Activated T-cell treated with anti-CD3 and anti-CD28 coated beads for 4 hours (primary cell): ENCODE results near the gene RPTOR.

Source experiments
- DNase-seq: peaks from one replicate; pipeline ENCODE4 v3.0.0-alpha.2; 2020

Gene RPTOR

DNA sequence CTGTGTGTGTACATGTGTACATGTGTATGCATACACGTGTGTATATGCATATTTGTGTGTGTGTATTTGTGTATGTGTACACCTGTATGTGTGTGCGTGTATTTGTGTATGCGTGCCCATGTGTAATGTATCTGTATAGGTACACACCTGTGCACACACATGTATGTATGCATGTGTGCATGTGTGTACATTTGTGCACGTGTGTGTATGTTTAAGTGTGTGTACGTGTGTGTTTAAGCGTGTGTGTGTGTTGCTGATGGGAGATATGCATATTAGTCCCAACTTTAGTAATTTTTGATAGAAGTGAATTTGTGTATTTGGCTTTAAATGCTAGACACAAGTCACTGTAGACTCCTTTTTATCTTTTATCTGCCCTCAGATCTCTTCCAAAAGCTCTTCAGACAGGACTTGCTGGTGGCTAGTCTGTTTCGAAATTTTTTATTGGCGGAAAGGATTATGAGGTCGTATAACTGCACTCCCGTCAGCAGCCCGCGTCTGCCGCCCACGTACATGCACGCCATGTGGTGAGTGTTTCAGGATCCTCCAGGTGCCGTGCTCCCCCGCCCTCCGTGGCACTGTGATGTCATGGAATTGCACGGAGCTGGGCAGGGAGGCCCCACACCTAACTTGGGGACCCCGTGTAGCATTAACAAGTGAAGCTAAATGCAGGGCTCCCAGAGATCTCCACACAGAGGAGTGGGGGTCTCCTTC, 278.2 kb downstream of the RPTOR start:
- no peak for DNase-seq

DNA sequence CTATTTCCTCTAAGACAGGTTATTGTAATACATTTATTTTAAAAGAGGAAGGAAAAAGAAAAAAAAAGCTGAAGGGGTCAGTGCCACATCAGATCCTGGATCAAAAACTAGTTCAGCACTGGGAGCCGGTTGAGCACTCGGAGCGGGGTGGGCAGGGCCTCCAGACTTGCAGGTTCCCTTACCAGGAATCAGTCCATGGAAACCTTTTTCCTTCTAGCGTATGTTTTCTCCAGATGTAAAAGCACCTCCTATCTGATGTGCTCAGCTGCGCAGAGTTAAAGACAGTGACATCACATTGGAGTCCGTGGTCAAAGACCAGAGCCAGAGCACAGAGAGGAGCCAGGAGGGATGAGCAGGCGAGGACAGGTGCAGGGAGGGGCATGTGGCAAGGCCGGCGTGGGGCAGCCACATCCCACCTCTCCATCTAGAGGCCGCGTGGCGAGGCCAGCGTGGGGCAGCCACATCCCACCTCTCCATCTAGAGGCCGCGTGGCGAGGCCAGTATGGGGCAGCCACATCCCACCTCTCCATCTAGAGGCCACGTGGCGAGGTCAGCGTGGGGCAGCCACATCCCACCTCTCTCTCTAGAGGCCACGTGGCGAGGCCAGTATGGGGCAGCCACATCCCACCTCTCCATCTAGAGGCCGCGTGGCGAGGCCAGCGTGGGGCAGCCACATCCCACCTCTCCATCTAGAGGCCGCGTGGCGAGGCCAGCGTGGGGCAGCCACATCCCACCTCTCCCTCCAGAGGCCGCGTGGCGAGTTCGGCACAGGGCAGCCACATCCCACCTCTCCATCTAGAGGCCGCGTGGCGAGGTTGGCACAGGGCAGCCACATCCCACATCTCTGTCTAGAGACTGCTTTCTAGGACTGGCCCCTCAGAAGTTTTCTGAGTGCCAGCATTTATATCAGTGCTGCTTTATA, 280.2 kb downstream of the RPTOR start:
- DNase-seq = no peak

DNA sequence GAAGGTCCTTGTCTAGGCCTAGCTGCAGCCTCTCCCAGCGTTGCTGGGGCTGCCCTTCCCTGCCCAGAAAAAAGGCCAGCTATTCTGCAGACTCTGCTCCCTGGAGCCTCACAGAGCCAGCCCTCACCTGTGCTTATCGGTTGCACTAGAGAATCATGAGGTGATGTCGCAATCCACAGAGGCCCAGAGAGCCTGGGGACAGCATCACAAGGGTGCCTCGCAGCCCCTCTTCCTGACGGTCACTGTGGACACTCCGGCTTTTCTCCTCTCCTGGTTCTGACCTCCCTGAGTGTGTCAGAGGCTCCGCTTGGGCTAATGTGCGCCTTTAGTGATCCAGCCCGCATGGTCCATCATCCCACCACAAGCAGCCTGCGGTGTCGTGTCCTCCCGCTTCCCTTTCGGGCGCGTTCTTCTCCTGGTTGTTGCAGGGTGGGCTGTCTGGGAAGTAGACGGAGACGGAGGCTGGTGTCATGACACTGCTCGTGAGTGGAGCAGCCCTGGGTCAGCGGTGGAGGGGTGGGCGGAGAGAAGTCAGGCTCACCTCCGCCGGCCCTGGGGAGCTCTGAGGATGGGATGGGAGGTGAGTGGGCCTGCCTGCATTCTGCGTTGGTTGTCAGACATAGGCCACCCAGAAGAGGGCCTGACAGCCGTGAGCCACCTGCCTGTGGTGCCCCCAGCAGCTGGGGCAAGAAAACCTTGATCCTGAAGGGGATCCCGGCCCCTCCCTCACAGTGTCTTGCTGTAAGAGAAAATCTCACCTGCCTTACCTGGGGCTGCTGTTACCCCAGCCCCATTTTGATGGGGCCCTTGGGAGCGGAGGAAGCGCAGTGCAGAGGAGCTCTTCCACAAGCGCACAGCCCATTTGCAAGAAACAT, 281.1 kb downstream of the RPTOR start:
- DNase-seq = no peak

DNA sequence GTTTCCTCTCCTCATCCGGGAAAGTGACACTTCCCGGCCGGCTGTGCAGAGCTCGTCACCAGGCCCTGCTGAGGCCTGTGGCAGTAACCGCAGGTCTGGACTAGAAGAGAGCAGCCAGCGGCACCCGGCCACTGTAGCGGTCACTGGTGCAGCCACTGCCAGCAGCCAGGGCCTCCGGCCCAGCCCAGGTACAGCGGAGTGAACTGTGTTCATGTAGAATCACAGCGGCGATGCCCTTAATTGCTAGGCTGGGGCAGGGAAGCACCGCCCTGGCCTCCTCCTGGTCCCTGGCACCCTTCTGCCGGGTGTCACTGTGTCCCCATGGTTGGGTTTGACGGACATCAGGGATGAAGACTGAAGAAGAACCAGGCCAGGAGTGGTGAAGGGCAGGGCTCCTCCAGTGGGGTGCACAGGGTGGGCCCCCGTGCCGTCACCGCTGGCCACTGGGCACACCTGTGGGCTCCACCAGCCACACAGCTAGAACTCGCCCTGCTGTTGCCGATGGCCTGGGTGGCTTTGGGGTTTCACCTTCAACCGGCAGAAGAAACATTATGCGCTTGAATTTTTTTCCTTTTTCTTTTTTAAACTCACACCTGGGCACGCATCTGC, 281.8 kb downstream of the RPTOR start:
- no peak for DNase-seq

DNA sequence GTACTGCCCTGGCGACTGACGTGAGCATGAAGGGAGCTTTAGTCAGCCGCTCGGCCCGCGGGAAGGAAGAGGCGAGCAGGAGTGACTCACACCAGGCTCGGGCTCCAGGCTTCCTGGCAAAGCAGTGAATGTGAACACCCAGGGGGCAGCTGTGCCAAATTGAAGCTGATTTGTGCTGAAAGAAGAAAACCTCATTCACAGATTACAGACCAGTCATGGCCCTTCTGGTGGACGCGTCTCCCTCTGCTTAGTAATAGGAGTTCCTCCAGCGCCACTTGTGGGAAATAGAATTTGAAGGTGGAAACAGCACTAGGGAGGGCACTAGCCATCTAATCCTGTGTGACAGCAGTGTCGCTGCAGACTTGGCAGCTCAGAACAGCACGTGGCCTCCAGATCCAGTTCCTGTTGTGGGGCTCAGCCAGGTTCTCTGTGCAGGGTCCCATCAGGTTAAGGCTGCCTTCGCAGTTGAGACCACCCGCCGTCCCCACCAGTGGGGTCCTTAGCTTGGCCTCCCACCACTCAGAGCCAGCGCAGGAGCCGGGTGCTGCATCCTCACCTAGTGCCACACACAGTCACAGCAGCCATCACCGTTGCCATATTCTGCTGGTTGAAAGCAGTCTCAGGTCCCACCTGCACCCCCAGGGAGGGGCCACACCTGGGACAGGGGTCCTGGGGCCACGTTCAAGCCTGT, 282.5 kb downstream of the RPTOR start:
- DNase-seq = no peak

DNA sequence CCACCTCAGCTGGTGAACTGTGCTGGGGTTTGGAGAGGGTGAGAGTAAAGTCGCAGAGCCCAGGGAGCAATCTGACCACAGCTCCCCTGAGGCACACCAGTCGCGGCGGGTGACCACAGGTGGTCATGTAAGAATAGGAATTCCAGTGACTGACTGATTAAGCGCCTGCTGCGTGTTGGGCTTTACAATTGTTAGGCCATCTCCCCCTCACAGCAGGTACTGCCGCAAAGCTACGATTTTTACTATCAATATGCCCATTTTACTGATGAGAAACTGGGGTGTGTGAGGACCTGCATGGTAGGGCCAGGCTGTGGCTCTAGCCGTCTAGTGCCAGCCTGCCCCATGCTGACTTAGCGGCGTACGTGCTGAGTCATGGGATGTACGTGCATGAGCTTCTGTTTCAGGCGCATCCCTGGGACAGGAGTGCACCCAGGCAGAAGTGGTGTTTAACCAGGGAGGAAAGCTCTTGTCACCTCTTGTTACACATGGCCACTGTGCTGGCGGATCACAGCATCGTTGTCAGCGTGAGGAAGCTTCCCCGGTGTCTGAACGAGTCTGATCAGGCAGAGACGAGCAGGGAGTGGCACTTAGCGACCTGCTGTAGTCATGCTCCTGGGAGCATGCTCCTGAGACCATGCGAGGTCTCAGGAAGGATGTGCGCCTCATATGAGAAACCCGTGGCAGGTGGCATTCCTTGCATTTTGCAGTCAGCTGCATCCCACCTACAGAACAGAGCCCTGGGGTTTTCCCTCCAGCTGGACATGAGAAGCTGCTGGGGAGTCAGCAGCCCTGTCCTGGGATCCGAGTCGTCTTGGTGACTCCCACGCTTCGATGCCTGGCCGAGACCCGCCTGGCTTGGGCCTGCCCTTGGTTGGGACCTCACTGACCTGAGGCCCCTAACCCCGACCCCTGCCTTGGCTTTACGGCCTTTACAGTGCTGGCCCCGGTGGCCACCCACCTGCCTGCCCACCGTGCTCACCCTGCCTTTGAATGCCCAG, 283.3 kb downstream of the RPTOR start:
- no peak for DNase-seq

DNA sequence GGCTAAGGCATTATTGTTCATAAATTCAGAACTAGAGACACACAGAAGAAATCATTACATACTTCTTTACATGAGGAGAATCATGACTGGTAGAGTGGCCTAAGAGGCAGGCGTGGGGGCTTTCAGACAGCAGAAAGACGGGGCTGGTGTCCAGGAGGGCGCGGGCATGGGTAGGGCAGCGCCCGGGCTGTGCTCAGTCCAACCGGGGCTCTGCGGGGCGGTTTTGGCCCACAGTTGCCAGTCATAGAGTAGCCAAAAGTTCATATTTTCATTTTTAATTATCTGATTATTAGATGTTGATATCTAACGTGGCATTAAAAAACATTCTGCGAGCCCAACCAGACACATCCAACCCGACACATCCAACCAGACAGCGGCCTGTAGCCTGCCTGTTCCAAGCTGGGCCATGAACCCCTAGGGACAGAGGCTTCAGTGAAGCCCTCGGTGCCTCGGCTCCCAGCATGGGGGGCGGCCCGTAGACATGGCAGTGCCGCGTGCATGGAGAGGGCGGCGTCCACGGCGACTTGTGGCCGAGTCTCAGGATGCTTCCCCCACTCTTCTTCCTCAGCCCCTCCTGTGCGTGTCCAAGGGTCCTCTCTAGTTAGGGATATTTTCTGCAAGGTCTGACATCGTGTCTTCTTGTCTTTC, 284.7 kb downstream of the RPTOR start:
- DNase-seq = no peak

DNA sequence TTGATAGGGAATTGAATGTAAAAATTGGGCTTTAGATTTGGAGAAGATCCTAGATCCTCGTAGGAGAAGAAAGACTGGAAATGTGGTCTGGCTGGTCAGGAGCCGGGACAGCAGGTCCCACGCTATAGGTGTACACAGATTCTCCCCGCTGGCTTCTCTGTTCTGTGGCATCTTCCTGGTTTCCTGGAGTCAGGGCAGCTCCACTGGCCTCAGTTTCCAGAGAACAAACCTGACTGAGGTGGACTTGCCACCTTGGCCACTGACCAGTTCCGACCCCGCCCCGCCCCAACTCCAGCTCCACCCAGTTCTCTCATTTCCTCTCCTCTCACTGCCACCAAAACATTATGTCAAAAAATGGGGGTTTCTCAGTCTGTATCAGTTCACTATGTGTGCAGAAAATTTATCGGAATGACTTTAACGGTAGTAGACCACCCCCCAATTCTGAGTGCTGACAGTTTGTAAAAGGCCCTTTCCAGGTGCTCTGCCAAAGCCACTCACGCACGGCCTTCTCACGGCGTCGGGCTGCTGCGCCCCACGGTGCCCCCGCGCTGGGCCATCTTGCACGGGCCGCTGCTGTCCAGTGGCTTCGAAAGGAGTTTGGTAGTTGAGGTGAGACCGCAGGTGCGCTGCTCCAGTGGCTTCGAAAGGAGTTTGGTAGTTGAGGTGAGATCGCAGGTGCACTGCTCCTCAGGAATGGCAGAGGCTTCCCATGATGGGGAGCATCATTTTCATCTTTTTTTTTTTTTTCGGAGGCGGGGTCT, 285.6 kb downstream of the RPTOR start:
- DNase-seq = no peak

DNA sequence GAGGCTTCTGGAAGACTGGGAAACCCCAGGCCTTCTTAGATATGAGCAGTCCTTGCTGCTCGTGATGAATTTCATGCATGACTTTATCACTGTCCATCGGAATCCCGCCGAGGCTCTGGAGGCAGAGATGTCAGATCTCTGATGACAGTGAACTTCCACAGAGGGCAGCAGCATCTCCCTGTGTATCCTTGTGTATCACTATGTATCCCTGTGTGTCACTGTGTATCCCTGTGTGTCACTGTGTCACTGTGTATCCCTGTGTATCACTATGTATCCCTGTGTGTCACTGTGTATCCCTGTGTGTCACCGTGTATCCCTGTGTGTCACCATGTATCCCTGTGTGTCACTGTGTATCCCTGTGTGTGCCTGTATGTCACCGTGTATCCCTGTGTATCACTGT, 286.9 kb downstream of the RPTOR start:
- DNase-seq = no peak

DNA sequence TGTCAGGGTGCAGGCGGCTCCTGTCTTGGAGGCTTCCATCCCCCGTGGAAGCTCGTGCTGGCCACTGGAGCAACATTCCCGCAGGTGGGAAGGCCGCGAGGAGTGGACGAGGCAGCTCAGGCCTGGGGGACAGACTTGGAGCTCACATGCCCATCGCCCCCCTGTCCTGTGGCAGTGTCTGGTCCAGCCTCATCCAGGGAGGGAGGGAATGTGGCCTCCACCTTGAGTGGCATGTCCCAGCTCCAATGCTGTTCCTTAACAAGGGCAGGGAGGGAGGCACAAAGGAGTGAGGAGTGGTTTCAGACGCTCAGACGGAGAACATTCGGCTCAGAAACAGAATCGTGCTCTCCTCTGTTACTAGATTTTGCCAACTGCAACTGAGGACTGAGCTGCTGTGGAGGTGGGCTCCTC, 287.6 kb downstream of the RPTOR start:
- DNase-seq = no peak

DNA sequence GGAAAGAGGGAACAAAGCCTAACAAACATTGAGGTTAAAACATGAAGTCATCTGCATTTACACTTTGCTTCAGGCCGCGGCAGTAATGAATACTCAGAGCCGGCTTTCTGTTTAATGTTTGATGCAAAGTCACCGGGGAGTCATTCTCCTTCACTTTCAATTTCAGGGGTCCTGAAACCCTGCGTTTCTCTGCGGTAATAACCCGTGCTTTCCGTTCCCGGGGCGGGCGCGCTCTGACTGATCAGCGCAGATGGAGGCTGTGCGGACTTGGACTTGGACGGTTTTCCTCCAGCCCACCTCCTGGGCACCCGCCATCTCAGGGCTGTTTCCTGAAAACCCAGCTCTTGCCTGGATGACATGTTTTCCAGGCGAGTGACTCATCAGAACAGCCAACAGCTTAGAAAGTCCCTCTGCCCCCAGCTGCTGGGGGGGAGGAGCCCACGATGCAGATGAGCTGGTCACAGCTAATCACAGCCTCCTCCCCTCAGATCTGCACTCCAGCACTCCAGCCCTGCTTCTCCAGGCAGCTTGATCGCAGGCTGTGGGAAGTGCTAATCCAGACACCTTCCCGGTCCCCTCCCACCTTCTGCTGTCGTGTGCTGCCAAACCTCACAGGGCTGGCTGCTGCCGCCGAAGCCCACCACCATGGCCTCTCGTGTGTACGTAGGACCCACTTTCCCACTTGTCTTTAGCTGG, 288.4 kb downstream of the RPTOR start:
- peak; percentile 65 for DNase-seq

DNA sequence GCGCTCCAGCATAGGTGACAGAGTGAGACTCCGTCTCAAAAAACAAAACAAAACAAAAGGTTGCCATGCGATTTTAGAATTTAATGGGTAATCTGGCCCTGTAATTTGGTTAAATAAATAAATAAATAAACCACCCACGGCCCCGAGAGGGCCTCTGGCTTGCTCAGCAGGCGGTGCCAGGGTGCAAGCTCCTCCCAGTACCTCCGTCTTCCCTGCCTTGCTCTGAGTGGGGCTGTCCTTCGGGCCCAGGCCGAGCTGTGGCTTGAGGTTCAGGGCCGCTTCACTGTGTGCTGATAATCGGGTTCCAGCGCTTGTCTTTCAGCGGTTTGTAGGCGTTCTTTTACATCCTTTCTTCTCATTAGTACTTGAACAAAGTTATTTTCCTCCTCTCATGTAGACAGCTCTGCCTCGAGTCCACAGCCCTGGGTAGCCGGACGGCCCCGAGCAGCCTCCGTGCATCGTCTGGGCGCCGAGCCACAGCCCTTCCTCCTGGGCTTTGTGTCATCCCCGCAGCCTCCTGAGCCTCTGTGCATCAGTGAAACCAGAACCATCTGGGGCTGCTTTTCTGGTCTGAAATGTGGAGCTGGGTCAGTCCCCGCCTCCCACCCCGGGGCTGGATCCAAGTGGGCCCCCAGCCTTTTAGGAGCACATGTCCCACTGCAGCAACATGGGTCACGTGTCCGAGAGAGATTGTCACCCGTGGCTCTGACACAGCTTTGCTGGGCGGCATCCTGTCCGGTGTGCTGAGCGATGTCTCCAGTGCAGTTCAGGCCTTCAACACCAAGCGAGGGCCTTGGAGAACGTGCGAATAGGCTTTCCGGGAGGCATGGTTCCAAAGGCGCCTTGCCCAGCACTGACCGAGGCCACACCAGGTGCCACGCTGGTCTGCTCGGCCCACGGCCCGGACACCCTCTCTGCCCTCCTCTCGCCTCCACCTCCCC, 289.6 kb downstream of the RPTOR start:
- DNase-seq = no peak

DNA sequence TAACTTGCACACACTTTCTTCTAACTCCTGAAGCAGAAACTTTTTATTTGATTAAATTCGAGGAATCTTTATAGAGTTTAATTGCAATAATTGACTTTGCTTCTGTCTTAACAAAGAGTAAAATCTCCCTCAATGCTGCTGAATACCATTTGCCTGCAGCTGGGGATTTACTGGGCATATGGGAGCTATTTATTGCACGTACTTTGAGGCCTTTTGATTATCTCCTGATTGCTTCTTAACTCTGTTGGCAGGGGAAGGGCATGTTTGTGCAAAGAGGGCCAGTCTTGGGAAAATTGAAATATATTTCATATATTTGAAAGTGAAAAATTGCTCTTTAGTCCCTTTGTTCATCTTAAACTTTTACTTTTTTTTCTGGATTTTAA, 290.2 kb downstream of the RPTOR start:
- DNase-seq = no peak

DNA sequence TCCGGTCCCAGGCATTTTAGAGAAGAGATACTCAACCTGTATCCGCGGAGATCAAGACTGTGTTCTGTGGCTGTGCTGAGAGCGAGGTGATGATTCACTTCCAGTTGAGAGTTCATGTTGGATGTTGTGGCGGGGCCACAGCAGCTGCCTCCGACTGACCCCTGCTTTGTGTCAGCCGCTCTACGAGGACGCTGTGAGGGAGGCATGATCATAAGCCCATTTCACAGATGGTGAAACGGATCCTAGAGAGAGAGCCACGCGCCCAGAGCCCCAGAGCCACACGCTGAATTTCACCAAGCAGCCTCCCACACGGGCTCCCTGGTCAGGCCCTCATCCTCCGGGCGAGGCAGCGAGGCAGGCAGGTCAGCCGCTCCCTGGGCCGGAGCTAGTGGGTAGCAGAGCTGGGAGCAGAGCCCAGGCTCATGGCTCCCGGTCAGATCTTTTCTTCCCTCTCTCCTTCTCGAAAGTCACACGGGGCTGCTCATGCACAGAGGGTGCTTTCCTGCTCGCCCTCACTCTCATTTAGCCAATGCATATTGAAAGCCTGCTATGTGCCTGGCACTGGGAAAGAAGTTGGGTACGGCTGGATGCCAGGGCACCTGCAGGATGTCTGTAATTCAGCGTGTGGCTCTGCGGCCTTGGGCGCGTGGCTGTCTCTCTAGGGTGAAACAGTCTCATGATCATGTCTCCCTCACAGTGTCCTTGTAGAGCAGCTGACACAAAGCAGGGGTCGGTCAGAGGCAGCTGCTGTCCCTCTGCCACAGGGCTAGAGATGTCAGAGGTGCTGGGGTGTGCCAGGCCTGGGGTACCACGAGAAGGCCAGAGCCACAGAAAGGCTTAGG, 291.4 kb downstream of the RPTOR start:
- DNase-seq = no peak

DNA sequence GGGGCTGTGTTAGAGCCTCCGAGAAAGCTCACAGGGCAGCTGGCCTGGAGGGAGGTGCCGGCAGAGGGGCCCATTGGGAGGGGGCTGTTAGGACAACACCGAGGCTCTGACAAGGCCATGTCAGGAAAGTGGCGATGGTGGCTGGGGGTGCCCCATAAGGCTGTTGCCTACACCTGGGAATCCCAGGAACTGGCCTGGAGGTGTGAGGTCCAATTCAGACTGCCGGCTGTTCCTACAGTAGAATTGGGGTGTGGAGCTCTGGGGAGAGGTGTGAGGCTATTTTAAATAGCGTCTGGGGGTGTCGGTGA, 292.0 kb downstream of the RPTOR start:
- no peak for DNase-seq

DNA sequence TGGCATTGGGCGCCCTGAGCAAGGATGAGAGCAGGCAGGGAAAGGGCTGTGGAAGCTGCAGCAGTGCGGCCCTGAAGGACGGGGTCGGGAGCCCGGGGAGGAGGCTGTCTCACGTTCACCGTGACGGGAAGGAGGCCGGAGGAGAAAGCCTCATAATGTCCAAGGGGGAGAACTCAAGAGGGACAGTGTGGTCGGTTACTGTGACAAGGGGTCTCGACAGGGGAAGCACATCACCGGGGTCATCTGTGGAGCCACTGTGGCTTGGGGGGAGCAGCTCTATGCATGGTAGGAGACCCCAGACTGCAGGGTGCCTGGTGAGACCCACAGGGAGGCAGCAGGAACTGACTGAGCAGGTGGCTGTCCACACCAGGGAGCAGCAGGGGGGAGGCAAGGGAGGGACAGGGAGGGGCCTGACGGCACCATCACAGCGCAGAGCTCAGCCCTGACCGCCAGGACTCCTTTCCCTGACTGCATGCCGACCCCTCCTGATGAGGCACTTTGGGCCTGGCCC, 292.4 kb downstream of the RPTOR start:
- no peak for DNase-seq

DNA sequence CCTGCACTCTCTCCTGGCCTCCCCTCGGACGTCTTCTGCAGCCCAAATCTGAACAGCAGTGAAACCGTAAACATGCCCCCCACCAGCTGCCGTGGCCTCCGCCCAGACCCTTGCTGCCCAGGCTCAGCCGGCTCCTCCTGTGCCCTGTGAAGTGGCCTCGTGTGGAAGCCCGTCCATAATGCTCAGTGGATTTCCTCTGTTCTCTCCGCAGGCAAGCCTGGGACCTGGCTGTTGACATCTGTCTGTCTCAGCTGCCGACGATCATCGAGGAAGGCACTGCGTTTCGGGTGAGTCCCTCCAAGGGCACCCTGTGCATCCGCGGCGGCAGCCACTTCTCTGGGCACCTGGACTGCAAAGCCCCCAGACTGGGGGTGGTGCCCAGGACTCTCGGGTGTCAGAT, 293.1 kb downstream of the RPTOR start:
- DNase-seq = no peak
